ENCODE results near the gene CSNK1G1.
A peak's percentile ranks its signal among the peaks of the same experiment; 100 is the strongest.
"Not testable (repeated sequence)": the region's sequence is repeated elsewhere in the genome, so short reads cannot be mapped to it uniquely, and the experiment has no call there.

Gene CSNK1G1

DNA sequence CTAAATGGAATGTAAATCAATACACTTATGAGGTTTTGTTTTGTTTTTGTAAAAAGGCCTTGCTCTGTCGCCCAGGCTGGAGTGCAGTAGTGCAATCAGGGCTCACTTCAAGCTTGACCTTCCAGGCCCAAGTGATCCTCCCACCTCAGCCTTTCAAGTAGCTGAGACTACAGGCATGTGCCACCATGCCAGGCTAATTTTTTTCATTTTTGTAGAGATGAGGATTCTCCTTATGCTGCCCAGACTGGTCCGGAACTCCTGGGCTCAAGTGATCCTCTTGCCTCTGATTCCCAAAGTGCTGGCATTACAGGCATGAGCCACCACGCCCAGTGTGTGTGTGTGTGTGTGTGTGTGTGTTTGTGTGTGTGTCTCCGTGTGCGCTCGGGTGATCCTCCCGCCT lies 30.3 kb upstream of the CSNK1G1 start:
- in situ Hi-C loops (cut with HindIII; ENCODE audit: low sequenced_read_pairs): no loop called here
- DNase-seq (ENCODE audit: low read depth, low spot score): no peak
- H3K4me3 ChIP-seq (ENCODE audit: low read depth, low read length): no peak overlapping the region
- TF ChIP-seq, protein P1, sequence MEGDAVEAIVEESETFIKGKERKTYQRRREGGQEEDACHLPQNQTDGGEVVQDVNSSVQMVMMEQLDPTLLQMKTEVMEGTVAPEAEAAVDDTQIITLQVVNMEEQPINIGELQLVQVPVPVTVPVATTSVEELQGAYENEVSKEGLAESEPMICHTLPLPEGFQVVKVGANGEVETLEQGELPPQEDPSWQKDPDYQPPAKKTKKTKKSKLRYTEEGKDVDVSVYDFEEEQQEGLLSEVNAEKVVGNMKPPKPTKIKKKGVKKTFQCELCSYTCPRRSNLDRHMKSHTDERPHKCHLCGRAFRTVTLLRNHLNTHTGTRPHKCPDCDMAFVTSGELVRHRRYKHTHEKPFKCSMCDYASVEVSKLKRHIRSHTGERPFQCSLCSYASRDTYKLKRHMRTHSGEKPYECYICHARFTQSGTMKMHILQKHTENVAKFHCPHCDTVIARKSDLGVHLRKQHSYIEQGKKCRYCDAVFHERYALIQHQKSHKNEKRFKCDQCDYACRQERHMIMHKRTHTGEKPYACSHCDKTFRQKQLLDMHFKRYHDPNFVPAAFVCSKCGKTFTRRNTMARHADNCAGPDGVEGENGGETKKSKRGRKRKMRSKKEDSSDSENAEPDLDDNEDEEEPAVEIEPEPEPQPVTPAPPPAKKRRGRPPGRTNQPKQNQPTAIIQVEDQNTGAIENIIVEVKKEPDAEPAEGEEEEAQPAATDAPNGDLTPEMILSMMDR (IDR thresholded peaks at IDR 0.05; ENCODE audit: low read depth, low read length): no peak

DNA sequence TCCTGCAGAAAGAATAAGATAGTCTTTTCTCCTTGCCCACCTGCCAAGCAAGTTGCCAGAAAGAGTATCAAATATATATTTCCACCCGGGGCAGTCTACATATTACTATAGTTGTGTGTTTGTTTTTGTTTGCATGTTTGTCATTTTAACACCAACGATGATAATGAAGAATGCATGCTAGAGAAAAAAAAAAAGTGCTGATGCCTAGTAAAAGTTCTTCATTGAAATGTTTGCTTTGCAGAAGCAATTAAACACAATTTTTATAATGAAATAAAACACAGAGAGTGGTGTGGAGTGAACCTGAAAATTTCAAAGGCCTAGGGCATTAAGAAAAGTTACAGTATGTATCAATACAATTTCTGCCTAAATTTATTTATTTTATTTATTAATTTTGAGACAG lies 27.8 kb upstream of the CSNK1G1 start:
- TF ChIP-seq, protein P1 (IDR thresholded peaks at IDR 0.05; ENCODE audit: low read depth, low read length): no peak
- no peak for DNase-seq (ENCODE audit: low read depth, low spot score)
- no peak overlapping the region for H3K4me3 ChIP-seq (ENCODE audit: low read depth, low read length)
- in situ Hi-C loops (cut with HindIII; ENCODE audit: low sequenced_read_pairs): no loop called here

DNA sequence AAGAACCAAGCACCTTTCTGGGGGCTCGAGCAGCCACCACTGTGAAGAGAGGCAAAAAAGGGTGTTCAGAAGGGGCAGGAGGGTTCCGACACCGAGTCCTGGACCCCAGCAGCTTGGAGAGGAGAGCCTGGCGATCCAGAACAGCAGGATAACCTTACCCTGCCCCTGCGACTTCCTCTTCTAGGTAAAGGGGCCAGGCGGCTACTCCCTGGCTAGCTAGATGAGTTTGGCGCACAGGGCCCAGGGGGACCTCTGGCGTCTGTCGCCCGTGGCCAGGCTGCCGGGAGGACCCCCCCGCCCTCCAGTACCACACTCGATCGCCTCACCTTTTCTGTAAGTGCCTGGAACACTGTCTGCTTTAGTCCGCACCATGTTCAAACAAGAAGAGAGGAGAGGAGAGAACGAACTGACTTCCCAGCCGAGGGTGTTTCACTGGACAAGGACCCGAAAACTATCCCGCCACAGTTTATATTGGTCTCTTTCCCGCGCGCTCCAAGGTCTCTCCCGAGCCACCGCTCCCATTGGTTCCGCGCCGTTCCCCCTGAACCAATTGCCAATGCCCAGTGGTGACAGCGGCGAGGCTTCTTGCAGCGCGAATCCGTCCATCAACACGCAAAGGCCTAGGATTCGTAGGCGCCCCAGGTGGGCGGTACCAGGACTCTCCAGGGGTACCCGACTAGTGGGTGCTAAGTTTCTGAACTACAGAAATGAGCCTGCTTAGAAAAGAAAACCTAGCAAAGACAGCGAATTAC lies 25.2 kb upstream of the CSNK1G1 start, which contains the start of gene PCLAF:
Gene PCLAF, minus strand, starts transcription at position 442 of the 752 bp plus-strand sequence. Its CDS starts 70 bp downstream, at position 372.
- peak within 1 kb of the TSS; percentile 67 for H3K4me3 ChIP-seq (ENCODE audit: low read depth, low read length)
- TF ChIP-seq, protein P1 (IDR thresholded peaks at IDR 0.05; ENCODE audit: low read depth, low read length): no peak
- in situ Hi-C loops (cut with HindIII; ENCODE audit: low sequenced_read_pairs): no loop called here

DNA sequence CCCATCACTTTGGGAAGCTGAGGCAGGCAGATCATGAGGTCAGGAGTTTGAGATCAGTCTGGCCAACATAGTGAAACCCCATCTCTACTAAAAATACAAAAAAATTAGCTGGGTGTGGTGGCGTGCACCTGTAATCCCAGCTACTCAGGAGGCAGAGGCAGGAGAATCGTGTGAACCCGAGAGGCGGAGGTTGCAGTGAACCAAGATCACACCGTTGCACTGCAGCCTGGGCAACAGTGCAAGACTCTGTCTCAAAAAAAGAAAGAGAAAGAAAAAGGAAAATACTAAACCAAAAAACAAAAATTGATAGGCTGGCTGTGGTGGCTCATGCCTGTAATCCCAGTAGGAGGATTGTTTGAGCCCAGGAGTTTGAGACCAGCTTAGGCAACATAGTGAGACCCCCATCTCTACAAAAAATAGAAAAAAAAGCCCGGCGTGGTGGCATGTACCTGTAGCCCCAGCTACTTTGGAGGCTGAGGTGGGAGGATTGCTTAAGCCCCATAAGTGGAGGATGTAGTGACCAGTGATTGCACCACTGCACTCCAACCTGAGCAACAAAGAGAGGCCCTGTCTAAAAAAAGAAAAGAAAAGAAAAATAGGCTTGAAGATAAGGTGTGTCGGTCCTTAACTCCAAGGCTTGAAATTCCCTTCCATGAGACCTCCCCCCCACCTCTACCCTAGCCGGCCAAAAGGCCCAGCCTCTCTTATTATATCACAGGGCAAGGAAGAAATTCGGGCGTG lies 24.3 kb upstream of the CSNK1G1 start:
- in situ Hi-C loops (cut with HindIII; ENCODE audit: low sequenced_read_pairs); DNase-seq (ENCODE audit: low read depth, low spot score): not testable (repeated sequence)
- peak overlapping the region; percentile 67 for H3K4me3 ChIP-seq (ENCODE audit: low read depth, low read length)

More for the DNA sequence above, 25.2 kb upstream of the CSNK1G1 start, which contains the start of gene PCLAF:
- peak; percentile 95 for DNase-seq (ENCODE audit: low read depth, low spot score)

DNA sequence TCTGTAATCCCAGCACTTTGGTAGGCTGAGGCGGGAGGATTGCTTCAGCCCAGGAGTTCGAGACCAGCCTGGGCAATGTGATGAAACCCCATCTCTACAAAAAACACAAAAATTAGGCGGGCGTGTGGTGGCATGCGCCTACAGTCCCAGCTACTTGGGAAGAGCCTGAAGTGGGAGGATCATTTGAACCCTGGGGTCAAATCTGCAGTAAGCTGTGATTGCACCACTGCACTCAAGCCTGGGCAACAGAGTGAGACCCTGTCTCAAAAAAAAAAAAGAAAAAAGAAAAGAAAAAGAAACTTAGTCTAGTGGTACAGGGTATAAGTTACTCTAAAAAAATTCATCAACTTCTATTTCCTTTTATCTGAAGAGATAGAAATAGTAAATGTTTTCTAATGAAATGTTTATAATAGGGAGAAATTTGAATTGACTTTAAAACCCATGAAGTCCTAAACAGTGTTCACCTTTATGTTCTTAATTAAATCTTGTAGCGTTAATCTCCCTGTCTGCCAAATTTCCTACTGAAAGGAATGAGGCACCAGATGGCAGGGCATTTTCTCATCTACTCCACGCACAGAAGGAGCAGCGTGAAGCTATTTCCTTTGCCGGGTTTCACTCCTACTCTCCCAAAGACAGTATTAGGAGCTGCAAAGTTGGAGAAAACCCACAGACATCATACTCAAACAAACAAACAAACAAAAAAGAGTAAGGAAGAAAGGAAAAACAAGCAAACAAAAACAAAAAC lies 23.4 kb upstream of the CSNK1G1 start:
- TF ChIP-seq, protein P1 (IDR thresholded peaks at IDR 0.05; ENCODE audit: low read depth, low read length): no peak
- in situ Hi-C loops (cut with HindIII; ENCODE audit: low sequenced_read_pairs): no loop called here
- H3K4me3 ChIP-seq (ENCODE audit: low read depth, low read length): peak overlapping the region; percentile 6
- peak; percentile 4 for DNase-seq (ENCODE audit: low read depth, low spot score)

DNA sequence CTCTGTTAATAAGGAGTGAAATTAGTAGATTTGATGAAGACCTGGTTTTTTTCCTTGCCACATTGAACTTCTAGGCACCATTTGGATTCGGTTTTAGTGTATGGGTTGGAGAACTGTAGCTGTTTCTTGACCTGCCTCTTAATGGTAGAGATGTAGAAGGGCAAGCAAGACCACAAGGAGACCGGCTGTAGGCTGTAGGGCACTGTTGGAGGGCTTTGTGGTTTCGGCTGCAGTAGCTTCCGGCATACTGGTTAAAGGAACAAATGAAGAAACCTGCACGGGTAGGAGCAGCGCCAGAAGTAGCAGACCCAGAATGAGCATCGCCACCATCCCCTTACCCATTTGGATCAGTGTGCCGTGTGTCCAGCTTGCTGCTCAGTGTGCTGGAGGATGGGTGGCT lies 17.4 kb upstream of the CSNK1G1 start:
- no peak for DNase-seq (ENCODE audit: low read depth, low spot score)
- TF ChIP-seq, protein P1 (IDR thresholded peaks at IDR 0.05; ENCODE audit: low read depth, low read length): no peak
- no peak overlapping the region for H3K4me3 ChIP-seq (ENCODE audit: low read depth, low read length)
- in situ Hi-C loops (cut with HindIII; ENCODE audit: low sequenced_read_pairs): no loop called here

DNA sequence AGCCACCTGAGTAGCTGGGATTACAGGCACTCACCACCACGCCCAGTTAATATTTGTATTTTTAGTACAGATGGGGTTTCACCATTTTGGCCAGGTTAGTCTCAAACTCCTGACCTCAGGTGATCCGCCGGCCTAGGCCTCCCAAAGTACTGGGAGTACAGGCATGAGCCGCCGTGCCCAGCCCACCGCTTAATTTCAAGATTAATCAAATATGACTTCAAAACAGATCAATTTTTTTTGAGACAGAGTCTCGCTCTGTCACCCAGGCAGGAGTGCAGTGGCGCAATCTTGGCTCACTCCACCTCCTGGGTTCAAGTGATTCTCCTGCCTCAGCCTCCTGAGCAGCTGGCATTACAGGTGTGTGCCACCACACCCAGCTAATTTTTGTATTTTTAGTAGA lies 15.4 kb upstream of the CSNK1G1 start:
- DNase-seq (ENCODE audit: low read depth, low spot score); in situ Hi-C loops (cut with HindIII; ENCODE audit: low sequenced_read_pairs); H3K4me3 ChIP-seq (ENCODE audit: low read depth, low read length): not testable (repeated sequence)

All from astrocyte of the spinal cord (primary cell).